Nephron progenitor cell (in vitro differentiated cells): ENCODE results near the gene TMPRSS11D.

Experiments
- DNase-seq: peaks from one replicate; pipeline ENCODE4 v3.0.0; 2021
- H3K27ac Mint-ChIP-seq: 2 replicates; pipeline ENCODE4 v1.8.0; 2021; ENCODE audit warnings: mild to moderate bottlenecking, moderate library complexity, mixed read lengths
- H3K27me3 Mint-ChIP-seq: 2 replicates; pipeline ENCODE4 v1.8.0; 2021; ENCODE audit warnings: mild to moderate bottlenecking, low read depth, mixed read lengths; ENCODE audit not compliant: poor library complexity
- H3K36me3 Mint-ChIP-seq: 2 replicates; pipeline ENCODE4 v1.8.0; 2021; ENCODE audit warnings: low read depth, mixed read lengths
- H3K4me1 Mint-ChIP-seq: 2 replicates; pipeline ENCODE4 v1.8.0; 2021; ENCODE audit warnings: mixed read lengths
- H3K4me3 Mint-ChIP-seq: 2 replicates; pipeline ENCODE4 v1.8.0; 2021; ENCODE audit warnings: mild to moderate bottlenecking, moderate library complexity, mixed read lengths
- H3K9me3 Mint-ChIP-seq: 2 replicates; pipeline ENCODE4 v1.8.0; 2021; ENCODE audit warnings: mild to moderate bottlenecking, moderate library complexity, mixed read lengths
- TF ChIP-seq, protein P1 (sequence below): fragments of 200-600 bp; sonication (generic); IDR thresholded peaks from 2 replicates; pipeline ENCODE4 v1.5.0; 2021; ENCODE audit warnings: antibody characterized with exemption

TMPRSS11D gene

DNA sequence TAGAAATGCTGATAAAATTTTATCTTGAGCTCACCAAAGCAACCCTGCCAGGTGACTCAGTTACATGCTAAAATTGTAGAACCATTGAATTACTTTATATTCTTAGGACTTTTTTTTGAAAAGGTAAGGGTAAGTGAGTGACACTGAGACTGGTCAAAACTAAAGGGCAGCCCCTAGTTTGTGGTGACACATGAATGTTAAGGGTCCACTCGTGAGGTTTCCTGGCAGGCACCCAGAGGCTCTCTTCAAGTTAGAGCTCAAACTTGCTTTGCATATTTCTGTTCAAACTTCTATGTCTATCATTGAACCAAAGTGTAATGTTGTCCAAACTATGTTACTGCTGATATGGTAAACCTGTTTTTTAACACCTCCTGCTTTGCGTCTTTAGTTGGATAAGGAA lies 30.5 kb downstream of the TMPRSS11D start:
- Mint-ChIP-seq H3K36me3 (no peaks in the 10 kb centered on the region), H3K9me3 (no peaks in the 10 kb centered on the region), H3K4me3 (no peak overlapping the region), H3K4me1 (no peaks in the 10 kb centered on the region), H3K27ac (no peak overlapping the region), H3K27me3 (peaks cover 2% of the 10 kb centered on the region)
- TF ChIP-seq, protein P1, sequence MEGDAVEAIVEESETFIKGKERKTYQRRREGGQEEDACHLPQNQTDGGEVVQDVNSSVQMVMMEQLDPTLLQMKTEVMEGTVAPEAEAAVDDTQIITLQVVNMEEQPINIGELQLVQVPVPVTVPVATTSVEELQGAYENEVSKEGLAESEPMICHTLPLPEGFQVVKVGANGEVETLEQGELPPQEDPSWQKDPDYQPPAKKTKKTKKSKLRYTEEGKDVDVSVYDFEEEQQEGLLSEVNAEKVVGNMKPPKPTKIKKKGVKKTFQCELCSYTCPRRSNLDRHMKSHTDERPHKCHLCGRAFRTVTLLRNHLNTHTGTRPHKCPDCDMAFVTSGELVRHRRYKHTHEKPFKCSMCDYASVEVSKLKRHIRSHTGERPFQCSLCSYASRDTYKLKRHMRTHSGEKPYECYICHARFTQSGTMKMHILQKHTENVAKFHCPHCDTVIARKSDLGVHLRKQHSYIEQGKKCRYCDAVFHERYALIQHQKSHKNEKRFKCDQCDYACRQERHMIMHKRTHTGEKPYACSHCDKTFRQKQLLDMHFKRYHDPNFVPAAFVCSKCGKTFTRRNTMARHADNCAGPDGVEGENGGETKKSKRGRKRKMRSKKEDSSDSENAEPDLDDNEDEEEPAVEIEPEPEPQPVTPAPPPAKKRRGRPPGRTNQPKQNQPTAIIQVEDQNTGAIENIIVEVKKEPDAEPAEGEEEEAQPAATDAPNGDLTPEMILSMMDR: no peak
- DNase-seq: no peak

DNA sequence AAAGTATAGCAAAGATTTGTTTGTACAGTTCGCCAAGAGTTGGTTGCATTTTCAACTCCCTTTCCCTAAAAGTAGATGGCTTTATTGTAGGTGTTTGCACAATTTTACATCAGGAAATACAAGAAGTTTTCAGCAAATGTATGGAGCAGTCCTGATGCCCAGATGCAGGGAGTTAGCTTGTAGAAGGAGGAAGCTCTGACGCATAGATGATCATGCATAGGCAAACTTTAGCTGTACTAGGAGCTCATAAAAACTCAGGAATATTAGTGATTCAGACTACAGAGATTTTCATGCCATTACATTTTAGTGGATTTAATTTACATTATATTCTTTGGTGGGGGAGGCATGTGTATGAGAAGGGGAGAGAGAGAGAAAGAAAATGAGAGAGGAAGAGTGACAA lies 62.9 kb downstream of the TMPRSS11D start:
- DNase-seq: no peak
- peaks cover 26% of the 10 kb centered on the region for H3K4me1 Mint-ChIP-seq
- H3K27ac Mint-ChIP-seq: no peak overlapping the region
- no peak overlapping the region for H3K4me3 Mint-ChIP-seq
- H3K36me3 Mint-ChIP-seq: no peaks in the 10 kb centered on the region
- H3K27me3 Mint-ChIP-seq: no peaks in the 10 kb centered on the region
- TF ChIP-seq, protein P1: no peak
- peaks cover 6% of the 10 kb centered on the region for H3K9me3 Mint-ChIP-seq

DNA sequence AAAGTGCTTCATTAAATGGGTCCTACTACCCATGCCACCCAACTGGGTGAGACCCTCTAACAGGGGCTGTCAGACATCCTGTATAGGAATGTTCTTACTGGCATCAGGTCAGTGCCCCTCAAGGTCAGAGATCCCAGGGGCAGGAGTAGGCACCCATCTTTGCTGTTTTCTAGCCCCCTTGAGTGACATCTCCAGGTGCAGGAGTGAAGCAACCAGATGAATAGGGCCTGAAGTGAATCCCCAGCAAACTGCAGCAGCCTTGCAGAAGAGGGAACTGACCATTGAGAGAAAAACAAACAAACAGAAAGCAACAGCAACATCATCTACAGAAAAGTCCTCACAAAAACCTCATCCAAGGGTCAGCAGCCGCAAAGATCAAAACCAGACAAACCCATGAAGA lies 73.8 kb downstream of the TMPRSS11D start:
- Mint-ChIP-seq H3K4me1 (peaks cover 19% of the 10 kb centered on the region), H3K36me3 (peaks cover 22% of the 10 kb centered on the region), H3K27me3 (peaks cover 3% of the 10 kb centered on the region), H3K9me3 (peaks cover 47% of the 10 kb centered on the region), H3K4me3 (no peak overlapping the region), H3K27ac (no peak overlapping the region)
- no peak for DNase-seq
- TF ChIP-seq, protein P1: no peak

DNA sequence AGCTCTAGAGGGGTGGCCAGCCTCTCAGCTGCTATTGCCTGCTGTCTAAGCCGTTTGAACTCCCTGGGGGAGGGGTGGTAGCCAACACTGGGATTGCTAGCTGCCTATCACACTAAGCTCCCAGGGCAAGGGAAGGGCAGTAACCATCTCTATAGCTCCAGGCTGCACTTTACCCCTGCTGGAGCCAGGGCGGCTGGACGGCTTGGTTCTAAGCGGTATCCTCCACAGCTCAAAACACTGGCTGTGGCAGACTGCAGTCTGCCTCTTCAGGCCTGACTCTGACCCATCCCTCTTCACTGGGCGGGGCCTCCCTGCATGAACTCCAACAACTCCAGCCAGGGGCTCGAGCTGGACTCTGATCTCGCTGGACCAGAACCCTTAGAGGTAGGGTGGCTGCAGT lies 74.3 kb downstream of the TMPRSS11D start:
- TF ChIP-seq, protein P1: no peak
- no peak overlapping the region for H3K4me3 Mint-ChIP-seq
- H3K27me3 Mint-ChIP-seq: peaks cover 3% of the 10 kb centered on the region
- peaks cover 42% of the 10 kb centered on the region for H3K9me3 Mint-ChIP-seq
- no peak overlapping the region for H3K27ac Mint-ChIP-seq
- peaks cover 20% of the 10 kb centered on the region for H3K36me3 Mint-ChIP-seq
- H3K4me1 Mint-ChIP-seq: peaks cover 19% of the 10 kb centered on the region
- no peak for DNase-seq

DNA sequence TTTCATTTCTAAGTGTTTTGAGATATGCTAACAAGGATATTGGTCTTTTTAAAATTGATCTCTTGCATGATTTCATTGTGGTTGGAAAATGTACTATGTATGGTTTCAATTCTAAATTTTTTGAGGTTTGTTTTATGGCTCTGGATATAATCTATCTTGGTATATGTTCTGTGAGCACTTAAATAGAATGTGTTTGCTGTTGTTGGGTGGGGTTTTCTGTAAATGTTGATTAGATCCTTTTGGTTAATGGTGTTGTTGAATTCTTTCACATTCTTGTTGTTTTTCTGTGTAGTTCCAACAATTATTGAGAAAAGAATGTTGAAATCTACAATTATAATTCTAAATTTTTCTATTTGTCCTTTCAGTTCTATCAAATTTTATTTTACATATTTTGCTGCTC lies 87.0 kb downstream of the TMPRSS11D start:
- Mint-ChIP-seq H3K4me3 (no peak overlapping the region), H3K27ac (no peak overlapping the region), H3K36me3 (no peaks in the 10 kb centered on the region), H3K27me3 (no peaks in the 10 kb centered on the region), H3K9me3 (peaks cover under 1% of the 10 kb centered on the region), H3K4me1 (no peaks in the 10 kb centered on the region)
- DNase-seq: no peak
- TF ChIP-seq, protein P1: no peak

DNA sequence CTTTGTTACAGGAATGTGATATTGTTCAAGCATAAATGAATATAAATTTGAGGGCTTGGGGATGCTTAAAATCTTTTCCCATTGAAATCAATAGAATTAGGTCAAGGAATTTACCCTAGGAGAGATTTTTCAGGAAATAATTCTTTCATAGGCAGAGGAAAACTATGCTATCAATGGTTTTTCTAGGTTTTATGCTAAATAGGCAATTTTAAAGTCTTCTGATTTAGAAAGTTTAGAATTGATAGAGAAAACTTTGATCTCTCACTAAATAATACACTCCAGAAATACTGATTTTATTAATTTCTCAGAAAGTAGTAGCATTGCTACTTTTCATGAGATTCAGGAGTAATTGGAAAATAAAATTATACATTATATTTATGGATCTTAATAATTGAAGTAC lies 93.1 kb downstream of the TMPRSS11D start:
- H3K36me3 Mint-ChIP-seq: no peaks in the 10 kb centered on the region
- H3K27me3 Mint-ChIP-seq: no peaks in the 10 kb centered on the region
- no peaks in the 10 kb centered on the region for H3K4me1 Mint-ChIP-seq

More for the DNA sequence above, 93.1 kb downstream of the TMPRSS11D start:
- Mint-ChIP-seq H3K9me3 (peaks cover 3% of the 10 kb centered on the region), H3K27ac (no peak overlapping the region), H3K4me3 (no peak overlapping the region)
- DNase-seq: no peak
- TF ChIP-seq, protein P1: no peak
